Measurements from ENCODE around the gene MED27. TPM values are rescaled to one million over a fixed set of nuclear protein-coding genes. Genes with fewer than 3 reads are reported as not detected.
A peak's percentile ranks its signal among the peaks of the same experiment; 100 is the strongest.

Gene MED27
- total and polyA plus RNA-seq, 2 donors (not counting 1 experiment from before 2014, with no cell fraction given) = 13.4 to 44.7 TPM

DNA sequence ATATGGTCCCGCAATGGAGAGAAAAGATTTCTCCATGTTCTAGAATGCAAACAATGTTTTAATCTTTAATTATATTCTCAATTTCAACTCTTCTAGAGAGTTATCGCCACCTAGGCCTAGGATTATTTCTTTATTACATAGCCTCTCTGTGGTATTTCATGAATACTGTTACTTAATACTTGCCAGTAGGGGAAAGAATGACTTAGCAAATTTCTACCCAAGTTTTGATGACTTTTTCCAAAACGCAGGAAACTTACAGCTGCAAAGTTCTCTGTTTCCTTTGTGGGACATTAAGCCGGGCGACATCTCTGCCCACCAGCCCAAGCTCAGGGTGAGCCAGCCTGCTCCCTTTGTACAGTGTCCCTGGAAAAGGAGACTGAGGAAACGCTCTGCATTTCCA, 73.8 kb downstream of the MED27 start:
- TF ChIP-seq, protein P1, sequence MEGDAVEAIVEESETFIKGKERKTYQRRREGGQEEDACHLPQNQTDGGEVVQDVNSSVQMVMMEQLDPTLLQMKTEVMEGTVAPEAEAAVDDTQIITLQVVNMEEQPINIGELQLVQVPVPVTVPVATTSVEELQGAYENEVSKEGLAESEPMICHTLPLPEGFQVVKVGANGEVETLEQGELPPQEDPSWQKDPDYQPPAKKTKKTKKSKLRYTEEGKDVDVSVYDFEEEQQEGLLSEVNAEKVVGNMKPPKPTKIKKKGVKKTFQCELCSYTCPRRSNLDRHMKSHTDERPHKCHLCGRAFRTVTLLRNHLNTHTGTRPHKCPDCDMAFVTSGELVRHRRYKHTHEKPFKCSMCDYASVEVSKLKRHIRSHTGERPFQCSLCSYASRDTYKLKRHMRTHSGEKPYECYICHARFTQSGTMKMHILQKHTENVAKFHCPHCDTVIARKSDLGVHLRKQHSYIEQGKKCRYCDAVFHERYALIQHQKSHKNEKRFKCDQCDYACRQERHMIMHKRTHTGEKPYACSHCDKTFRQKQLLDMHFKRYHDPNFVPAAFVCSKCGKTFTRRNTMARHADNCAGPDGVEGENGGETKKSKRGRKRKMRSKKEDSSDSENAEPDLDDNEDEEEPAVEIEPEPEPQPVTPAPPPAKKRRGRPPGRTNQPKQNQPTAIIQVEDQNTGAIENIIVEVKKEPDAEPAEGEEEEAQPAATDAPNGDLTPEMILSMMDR (conservative IDR thresholded peaks at IDR 0.05 in 1 of 2, IDR thresholded peaks at IDR 0.05 in 1 of 2; ENCODE audit: low read depth in 1 of 2, low read length in 2 of 2) = no peak
- no peak for TF ChIP-seq EZH2 (IDR thresholded peaks at IDR 0.05; ENCODE audit: low read length, missing control alignments)
- H4K20me1 ChIP-seq (ENCODE audit: control insufficient read depth, extremely low read depth, insufficient read depth, low read length) = no peaks in the 10 kb centered on the region
- no peak overlapping the region for H3K9ac ChIP-seq (ENCODE audit: insufficient read depth, low read length)
- H3K27me3 ChIP-seq (ENCODE audit: control insufficient read depth, insufficient read depth, low read length) = no peaks in the 10 kb centered on the region
- H3K4me3 ChIP-seq (replicated peaks in 1 of 4; ENCODE audit: control extremely low read depth in 1 of 4, insufficient read depth in 1 of 4, low read depth in 3 of 4, low read length in 4 of 4) = no peak overlapping the region
- no peaks in the 10 kb centered on the region for H3K9me3 ChIP-seq (ENCODE audit: control insufficient read depth, insufficient read depth, low read depth, low read length)
- no peaks in the 10 kb centered on the region for H3K36me3 ChIP-seq (ENCODE audit: control insufficient read depth, insufficient read depth, low read length)
- H3K4me2 ChIP-seq (ENCODE audit: extremely low read depth, insufficient read depth, low read length) = no peak overlapping the region
- no peak overlapping the region for H3K27ac ChIP-seq (ENCODE audit: insufficient read depth, low read length)
- peaks cover 2% of the 10 kb centered on the region for H3K79me2 ChIP-seq (ENCODE audit: control insufficient read depth, insufficient read depth, low read length)
- DNase-seq (ENCODE audit: low read depth in 2 of 2) = peak in 1 of 2 donors; percentile 32
- peaks cover 11% of the 10 kb centered on the region for H3K4me1 ChIP-seq (ENCODE audit: control insufficient read depth, extremely low read depth, insufficient read depth, low read length)
- H2AFZ ChIP-seq (ENCODE audit: low read length) = no peak overlapping the region

DNA sequence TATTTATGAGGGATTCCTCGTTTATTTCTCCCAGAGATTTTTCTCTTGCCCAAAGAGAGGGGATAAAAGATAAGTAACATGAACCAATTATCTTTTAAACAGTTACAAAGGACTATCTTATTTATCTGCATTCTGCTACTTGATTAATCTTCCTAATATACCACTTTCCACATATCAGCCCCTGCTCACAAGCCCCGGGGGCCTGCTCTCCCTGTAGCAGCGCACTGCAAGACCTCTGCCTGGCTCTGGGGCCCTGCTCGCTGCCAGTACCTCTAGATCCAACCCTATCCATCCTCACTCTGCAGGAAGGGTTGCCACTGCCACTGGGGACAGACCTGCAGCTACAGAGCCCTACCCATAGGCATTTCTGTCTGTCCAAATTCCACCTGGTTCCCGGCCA, 75.3 kb downstream of the MED27 start:
- H3K4me3 ChIP-seq (replicated peaks in 1 of 4; ENCODE audit: control extremely low read depth in 1 of 4, insufficient read depth in 1 of 4, low read depth in 3 of 4, low read length in 4 of 4) = no peak overlapping the region
- H4K20me1 ChIP-seq (ENCODE audit: control insufficient read depth, extremely low read depth, insufficient read depth, low read length) = no peaks in the 10 kb centered on the region
- H3K4me2 ChIP-seq (ENCODE audit: extremely low read depth, insufficient read depth, low read length) = no peak overlapping the region
- H3K27ac ChIP-seq (ENCODE audit: insufficient read depth, low read length) = no peak overlapping the region
- DNase-seq (ENCODE audit: low read depth in 2 of 2) = no peak
- no peaks in the 10 kb centered on the region for H3K36me3 ChIP-seq (ENCODE audit: control insufficient read depth, insufficient read depth, low read length)
- peaks cover 2% of the 10 kb centered on the region for H3K79me2 ChIP-seq (ENCODE audit: control insufficient read depth, insufficient read depth, low read length)
- H2AFZ ChIP-seq (ENCODE audit: low read length) = no peak overlapping the region
- peaks cover 11% of the 10 kb centered on the region for H3K4me1 ChIP-seq (ENCODE audit: control insufficient read depth, extremely low read depth, insufficient read depth, low read length)
- TF ChIP-seq, protein P1 (conservative IDR thresholded peaks at IDR 0.05 in 1 of 2, IDR thresholded peaks at IDR 0.05 in 1 of 2; ENCODE audit: low read depth in 1 of 2, low read length in 2 of 2) = no peak
- no peak for TF ChIP-seq EZH2 (IDR thresholded peaks at IDR 0.05; ENCODE audit: low read length, missing control alignments)
- no peak overlapping the region for H3K9ac ChIP-seq (ENCODE audit: insufficient read depth, low read length)
- H3K27me3 ChIP-seq (ENCODE audit: control insufficient read depth, insufficient read depth, low read length) = no peaks in the 10 kb centered on the region
- H3K9me3 ChIP-seq (ENCODE audit: control insufficient read depth, insufficient read depth, low read depth, low read length) = no peaks in the 10 kb centered on the region

DNA sequence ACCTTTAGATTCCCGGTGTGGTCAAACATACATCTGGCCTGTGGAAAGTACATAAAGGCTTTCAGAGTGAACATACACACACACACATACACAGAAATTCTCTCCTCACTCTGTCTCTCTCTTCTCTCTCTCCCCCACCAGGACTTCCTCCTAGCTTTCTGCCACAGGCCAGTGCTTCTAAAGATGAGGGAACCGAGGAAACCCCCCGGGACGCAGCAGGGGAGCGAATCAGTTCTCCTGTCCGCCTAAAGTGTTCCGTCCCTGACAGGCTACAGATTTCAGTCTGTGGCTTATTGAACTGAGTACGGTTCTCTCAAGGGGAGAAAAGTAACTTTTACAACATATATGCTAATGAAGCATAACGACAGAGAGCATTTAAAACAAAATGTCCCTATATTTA, 75.8 kb downstream of the MED27 start:
- H3K79me2 ChIP-seq (ENCODE audit: control insufficient read depth, insufficient read depth, low read length) = peaks cover 2% of the 10 kb centered on the region
- no peaks in the 10 kb centered on the region for H4K20me1 ChIP-seq (ENCODE audit: control insufficient read depth, extremely low read depth, insufficient read depth, low read length)

More for the DNA sequence above, 75.8 kb downstream of the MED27 start:
- H3K4me1 ChIP-seq (ENCODE audit: control insufficient read depth, extremely low read depth, insufficient read depth, low read length) = peaks cover 10% of the 10 kb centered on the region
- TF ChIP-seq, protein P1 (conservative IDR thresholded peaks at IDR 0.05 in 1 of 2, IDR thresholded peaks at IDR 0.05 in 1 of 2; ENCODE audit: low read depth in 1 of 2, low read length in 2 of 2) = no peak
- no peak for TF ChIP-seq EZH2 (IDR thresholded peaks at IDR 0.05; ENCODE audit: low read length, missing control alignments)
- no peak overlapping the region for H3K9ac ChIP-seq (ENCODE audit: insufficient read depth, low read length)
- H3K4me2 ChIP-seq (ENCODE audit: extremely low read depth, insufficient read depth, low read length) = no peak overlapping the region
- H3K27ac ChIP-seq (ENCODE audit: insufficient read depth, low read length) = no peak overlapping the region
- no peaks in the 10 kb centered on the region for H3K36me3 ChIP-seq (ENCODE audit: control insufficient read depth, insufficient read depth, low read length)
- H2AFZ ChIP-seq (ENCODE audit: low read length) = no peak overlapping the region
- no peaks in the 10 kb centered on the region for H3K27me3 ChIP-seq (ENCODE audit: control insufficient read depth, insufficient read depth, low read length)
- DNase-seq (ENCODE audit: low read depth in 2 of 2) = no peak
- no peak overlapping the region for H3K4me3 ChIP-seq (replicated peaks in 1 of 4; ENCODE audit: control extremely low read depth in 1 of 4, insufficient read depth in 1 of 4, low read depth in 3 of 4, low read length in 4 of 4)
- H3K9me3 ChIP-seq (ENCODE audit: control insufficient read depth, insufficient read depth, low read depth, low read length) = no peaks in the 10 kb centered on the region
